SK-N-DZ (cell line): ENCODE measurements around the gene HSP90AB1.

Experiments
- DNase-seq: peaks from one replicate; pipeline ENCODE4 v3.0.0-alpha.2; 2015; ENCODE audit warnings: low spot score

The HSP90AB1 gene

GRCh38 chr6:44235269-44235668 is 11.6 kb upstream of the HSP90AB1 start:
- no peak for DNase-seq

GRCh38 chr6:44235891-44236516 is 10.9 kb upstream of the HSP90AB1 start:
- no peak for DNase-seq

- peak; percentile 77 for DNase-seq
Measured at GRCh38 chr6:44237021-44237812, 9.7 kb upstream of the HSP90AB1 start.

GRCh38 chr6:44237813-44238433 is 9.0 kb upstream of the HSP90AB1 start:
- DNase-seq = peak; percentile 73

- no peak for DNase-seq
Measured at GRCh38 chr6:44238687-44239350, 8.1 kb upstream of the HSP90AB1 start.

GRCh38 chr6:44243345-44243744 is 3.6 kb upstream of the HSP90AB1 start:
- no peak for DNase-seq

- DNase-seq = no peak
Measured at GRCh38 chr6:44245391-44245911, 1.4 kb upstream of the HSP90AB1 start.

GRCh38 chr6:44245912-44246662 is 814 bp upstream of the HSP90AB1 start:
- DNase-seq = peak; percentile 90

GRCh38 chr6:44247338-44248302 is 719 bp downstream of the HSP90AB1 start:
- peak; percentile 48 for DNase-seq

- DNase-seq = no peak
Measured at GRCh38 chr6:44248579-44248978, 1.7 kb downstream of the HSP90AB1 start.

- DNase-seq = no peak
Measured at GRCh38 chr6:44249082-44249748, 2.3 kb downstream of the HSP90AB1 start.

GRCh38 chr6:44250067-44250717 is 3.3 kb downstream of the HSP90AB1 start:
- DNase-seq = no peak

- no peak for DNase-seq
Measured at GRCh38 chr6:44250718-44251123, 3.8 kb downstream of the HSP90AB1 start.

GRCh38 chr6:44251576-44252524 is 4.9 kb downstream of the HSP90AB1 start:
- no peak for DNase-seq

- DNase-seq = peak; percentile 72
Measured at GRCh38 chr6:44253307-44254101, 6.6 kb downstream of the HSP90AB1 start.

GRCh38 chr6:44254191-44255104 is 7.5 kb downstream of the HSP90AB1 start:
- DNase-seq = no peak
